ENCODE results near the gene PRR5.

The PRR5 gene

DNA sequence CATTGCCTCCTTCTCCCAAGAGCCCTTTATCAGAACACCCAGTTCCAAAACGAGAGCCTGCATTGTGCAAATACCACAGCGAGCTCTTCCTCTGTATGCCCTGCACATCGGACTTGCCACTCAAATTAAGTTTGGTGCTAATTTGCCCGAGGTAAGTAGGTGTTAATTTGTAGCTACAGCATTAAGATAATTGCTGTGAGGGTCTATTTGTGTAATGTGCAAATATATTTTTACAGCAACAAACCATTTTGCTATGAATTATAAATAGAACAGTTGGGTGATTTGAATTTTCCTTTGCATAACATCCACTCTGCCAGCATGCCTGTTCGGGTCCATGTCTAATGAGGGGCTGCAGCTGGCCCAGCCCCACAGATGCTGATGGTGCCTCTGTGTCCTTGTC is 58.5 kb downstream of the PRR5 start:
- DNase-seq = no peak

DNA sequence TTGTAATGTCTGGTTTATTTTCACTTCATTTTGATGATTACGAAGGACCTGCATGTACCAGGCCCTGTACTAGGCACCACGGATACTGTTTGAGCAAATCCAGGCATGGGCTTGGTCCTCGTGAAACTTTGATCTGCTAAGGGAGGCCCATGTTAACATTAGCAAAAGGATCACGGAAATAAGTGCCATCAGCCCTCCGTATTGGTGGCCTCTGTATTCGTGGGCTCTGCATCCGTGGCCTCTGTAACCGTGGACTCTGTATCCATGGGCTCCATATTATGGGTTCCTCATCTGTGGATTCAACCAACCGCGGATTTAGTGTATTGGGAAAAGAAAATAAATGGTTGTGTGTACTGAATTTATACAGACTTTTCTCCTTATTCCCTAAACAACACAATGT is 59.0 kb downstream of the PRR5 start:
- no peak for DNase-seq

DNA sequence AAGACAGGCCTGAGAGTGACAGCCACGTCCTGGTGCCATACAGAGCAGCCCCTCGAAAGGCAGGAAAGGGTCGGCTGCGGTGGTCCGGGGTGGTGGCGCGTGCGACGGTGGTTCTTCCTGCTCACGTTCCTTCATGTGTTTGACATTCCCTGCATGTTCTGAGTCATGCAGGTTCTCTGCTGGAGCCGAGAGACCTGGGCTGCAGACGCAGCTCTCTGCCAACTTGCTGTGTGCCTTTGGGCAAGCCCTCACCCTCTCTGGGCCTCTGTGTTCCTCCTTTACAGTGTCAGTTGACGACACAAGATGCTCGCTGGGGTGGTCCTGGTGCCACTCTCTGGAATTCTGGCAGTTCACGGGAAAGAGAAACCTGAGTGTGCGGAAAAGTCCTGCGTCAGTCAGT is 62.4 kb downstream of the PRR5 start:
- no peak for DNase-seq

DNA sequence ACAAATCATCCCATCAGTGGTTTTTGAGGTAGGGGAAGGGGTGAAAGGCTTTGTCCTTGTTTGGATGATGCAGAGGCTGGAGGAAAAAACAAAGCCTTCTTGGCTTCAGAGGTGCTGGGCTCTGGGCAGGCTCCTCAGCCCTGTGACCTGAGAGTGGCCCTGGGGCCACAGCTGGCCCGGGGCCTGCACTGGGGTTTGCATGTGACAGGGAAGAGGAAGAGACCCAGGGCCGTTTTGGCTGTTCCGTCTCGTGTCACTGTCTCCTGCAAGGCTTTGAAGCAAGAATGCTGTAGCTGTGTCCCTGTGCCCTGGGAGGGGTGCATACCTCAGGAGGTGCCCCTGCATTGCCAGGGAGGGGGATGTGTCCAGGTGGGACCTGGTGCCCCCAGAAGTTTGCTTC is 63.0 kb downstream of the PRR5 start:
- DNase-seq = no peak

DNA sequence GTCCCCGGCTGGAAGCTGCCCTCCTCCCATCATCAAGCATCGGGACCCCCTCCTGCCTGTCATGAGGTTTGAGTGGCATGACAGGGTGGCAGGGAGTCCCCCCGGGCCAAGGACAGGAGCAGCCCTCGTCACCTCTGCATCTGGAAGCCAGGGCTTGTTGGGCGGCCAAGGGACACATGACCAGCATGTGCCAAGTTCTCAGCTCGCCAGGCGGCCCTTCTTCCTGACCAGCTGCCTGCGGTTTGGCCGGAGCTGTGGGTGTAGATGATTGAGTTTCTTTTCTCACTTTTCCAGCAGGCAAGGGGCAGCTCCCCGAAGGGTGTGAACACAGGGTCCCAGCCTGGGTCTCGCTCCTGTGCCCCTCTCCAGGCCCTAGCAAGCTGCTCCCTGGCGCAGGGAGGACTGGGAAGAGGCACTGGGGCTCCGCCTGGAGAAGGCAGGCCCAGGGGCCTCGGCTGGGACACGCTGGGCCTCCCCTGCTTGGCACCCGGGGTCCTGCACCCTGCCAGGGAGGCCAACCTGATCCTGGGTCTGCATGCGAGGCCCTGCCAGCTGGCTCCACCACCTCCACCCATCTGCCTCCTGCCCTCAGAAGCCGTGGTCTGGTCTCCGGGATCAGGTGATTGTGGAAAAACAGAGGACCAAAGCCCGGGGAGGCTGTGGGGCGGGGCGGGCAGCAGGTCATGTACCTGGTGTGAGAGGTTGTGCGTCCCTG is 63.7 kb downstream of the PRR5 start:
- DNase-seq = no peak

- DNase-seq = no peak
Observed at GRCh38 chr22:44773082-44773481, 71.1 kb downstream of the PRR5 start.

DNA sequence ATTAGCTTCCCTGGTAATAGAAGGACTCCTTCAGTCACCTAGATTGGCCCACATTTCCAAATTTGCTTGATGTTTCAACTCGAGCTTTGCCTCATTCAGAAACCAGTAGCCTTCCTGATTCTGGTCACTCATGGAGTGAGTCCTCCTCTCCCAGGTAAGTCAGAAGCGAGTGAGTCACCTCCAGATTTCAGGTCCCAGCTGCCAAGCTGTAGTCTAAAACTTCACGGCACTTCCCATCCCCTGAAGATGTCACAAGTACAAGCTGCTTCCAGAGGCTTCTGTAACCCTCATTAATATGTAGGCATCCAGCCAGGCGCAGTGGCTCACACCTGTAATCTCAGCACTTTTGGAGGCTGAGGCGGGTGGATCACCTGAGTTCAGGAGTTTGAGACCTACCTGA is 73.9 kb downstream of the PRR5 start:
- no peak for DNase-seq

DNA sequence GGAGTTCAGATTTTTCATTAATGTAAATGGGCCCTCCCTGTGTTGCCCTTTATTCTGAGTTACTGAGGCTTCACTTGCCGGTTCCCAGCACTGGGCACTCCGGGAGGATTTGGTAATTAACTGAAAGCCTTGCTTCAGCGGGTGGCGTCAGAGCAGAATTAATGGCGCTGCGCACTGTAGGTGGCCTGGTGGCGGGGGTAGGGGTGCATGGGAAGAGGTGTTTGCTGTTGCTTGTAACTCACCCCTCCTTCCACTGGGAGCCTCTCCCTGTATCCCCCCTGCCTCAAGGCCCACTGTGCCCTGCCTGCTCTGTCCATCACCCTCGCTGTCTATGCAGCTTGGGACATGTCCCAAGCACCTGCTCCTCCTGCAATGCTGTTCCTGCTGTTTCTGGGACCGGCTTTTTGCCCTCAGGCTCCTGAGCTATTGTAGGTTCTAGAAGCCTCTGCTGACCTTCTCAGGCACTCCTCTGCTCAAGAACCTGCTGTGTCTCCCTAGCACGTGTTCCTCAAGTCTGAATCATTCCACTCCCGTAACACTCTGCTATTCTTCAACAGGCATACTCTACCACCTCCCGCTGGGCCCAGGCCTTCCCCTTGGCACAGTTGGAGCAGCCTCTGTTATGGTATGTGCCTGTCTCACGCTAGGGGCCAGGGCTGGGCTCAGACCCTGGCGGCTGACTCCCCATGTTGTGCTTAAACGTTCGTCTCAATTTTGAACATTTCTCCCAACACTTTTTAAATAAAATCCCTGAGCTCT is 74.8 kb downstream of the PRR5 start:
- no peak for DNase-seq

- DNase-seq = no peak
Observed at GRCh38 chr22:44777364-44777755, 75.4 kb downstream of the PRR5 start.

- DNase-seq = no peak
Observed at GRCh38 chr22:44780876-44781449, 79.0 kb downstream of the PRR5 start.

GRCh38 chr22:44782363-44782963 is 80.5 kb downstream of the PRR5 start:
- DNase-seq = no peak

DNA sequence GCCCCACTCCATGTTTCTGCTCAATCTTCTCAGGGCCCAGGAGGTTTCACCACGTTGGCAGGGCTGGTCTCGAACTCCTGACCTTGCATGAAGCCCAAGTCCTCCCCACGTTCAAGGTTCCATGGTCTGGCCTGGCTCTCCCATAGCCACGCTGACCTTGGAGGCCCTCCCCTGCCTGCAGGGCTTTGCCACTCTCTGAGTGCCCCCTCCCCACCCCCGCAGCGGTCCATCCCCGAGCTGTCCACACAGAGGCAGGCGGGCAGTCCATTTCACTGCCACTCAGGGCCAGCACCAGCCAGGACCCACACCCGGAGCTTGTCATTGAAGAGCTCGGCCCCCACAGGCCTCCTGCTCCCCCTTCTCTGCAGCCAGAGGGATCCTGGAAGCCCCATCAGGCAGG is 81.1 kb downstream of the PRR5 start:
- DNase-seq = no peak

DNA sequence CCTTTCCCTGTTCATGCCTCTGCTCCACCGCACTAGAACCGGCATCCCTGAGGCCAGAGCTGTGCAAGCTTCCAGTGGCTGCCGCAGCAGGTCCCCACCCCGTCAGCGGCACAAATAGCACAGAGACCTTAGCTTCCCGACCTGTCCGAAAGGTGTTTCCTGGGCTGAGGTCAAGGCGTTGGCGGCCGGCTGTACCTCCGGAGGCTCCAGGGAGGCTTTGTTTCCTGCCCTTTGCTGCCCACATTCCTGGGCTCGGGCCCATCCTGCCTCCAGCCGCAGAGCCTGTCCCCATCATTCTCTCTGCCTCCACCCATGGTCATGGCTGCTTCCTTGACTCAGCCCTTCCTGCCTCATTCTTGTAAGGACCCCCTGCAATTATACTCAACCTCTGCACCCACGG is 81.6 kb downstream of the PRR5 start:
- DNase-seq = peak; percentile 40

GRCh38 chr22:44786136-44786535 is 84.1 kb downstream of the PRR5 start:
- no peak for DNase-seq

DNA sequence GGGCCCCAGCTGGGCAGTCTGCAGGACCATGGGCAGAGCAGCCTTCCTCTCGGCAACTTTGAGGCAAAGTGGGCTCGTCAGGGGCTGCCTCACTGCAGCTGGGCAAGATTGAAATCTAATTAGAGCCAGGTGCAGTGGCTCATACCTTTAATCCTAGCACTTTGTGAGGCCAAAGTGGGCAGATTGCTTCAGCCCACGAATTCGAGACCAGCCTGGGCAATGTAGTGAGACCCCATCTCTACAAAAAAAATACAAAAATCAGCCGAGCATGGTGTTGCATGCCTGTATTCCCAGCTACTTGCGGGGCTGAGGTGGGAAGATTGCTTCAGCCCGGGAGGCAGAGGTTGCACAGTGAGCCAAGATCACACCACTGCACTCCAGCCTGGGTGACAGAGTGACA is 84.6 kb downstream of the PRR5 start:
- DNase-seq = no peak
